ENCODE results near the gene UBAP2. TPM values are rescaled to one million over a fixed set of nuclear protein-coding genes. Genes with fewer than 3 reads are reported as not detected.
A peak's percentile ranks its signal among the peaks of the same experiment; 100 is the strongest.

The UBAP2 gene, protein sequence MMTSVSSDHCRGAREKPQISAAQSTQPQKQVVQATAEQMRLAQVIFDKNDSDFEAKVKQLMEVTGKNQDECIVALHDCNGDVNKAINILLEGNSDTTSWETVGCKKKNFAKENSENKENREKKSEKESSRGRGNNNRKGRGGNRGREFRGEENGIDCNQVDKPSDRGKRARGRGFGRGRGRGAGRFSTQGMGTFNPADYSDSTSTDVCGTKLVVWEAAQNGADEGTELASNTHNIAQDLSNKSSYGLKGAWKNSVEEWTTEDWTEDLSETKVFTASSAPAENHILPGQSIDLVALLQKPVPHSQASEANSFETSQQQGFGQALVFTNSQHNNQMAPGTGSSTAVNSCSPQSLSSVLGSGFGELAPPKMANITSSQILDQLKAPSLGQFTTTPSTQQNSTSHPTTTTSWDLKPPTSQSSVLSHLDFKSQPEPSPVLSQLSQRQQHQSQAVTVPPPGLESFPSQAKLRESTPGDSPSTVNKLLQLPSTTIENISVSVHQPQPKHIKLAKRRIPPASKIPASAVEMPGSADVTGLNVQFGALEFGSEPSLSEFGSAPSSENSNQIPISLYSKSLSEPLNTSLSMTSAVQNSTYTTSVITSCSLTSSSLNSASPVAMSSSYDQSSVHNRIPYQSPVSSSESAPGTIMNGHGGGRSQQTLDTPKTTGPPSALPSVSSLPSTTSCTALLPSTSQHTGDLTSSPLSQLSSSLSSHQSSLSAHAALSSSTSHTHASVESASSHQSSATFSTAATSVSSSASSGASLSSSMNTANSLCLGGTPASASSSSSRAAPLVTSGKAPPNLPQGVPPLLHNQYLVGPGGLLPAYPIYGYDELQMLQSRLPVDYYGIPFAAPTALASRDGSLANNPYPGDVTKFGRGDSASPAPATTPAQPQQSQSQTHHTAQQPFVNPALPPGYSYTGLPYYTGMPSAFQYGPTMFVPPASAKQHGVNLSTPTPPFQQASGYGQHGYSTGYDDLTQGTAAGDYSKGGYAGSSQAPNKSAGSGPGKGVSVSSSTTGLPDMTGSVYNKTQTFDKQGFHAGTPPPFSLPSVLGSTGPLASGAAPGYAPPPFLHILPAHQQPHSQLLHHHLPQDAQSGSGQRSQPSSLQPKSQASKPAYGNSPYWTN
- 92.0 TPM for polyA plus RNA-seq (ENCODE audit: insufficient read length)

DNA sequence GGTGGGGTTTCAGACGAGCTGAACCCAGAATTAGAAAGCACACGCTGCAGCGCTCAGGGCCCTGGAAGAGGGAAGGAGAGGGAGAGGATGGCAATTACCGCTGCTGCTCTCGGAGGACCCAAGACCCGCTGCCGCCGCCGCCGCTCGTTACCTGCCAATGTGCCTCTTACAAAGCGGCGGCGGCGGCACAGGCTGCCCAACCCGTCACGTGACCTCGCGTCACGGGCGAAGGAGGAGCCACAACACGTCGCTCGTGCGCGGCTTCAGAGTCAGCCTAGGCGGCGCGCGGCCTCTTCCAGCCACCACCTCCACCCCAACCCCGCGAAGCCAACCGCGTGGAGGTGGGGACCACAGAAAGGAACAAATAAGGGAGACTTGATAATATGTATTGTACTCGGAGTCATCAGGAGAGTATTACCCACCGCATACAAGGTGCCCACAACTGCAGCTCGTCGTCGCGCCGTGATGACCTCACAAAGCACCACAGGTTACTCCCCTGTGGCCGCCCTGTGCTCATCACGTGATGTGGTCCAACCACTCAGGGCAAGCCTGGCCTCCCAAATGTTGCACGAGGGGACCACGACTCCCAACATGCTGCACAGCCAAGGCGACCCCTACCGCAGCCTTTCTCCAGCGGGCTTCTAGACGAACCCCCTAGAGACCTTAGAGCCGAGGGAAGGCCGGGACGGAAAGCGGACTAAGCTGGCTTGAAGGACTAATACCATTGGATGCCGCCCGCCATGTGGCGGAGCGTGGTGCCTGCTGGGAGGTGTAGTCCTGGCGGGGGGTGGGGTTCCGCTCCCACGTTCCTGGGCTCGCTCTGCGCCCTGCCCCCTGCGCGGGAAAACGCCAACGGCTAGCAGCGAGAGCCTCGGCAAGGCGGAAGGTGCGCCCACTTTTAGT lies at the start of gene UBAP2:
Gene UBAP2, minus strand, starts transcription at position 161 of the 903 bp plus-strand sequence. CDS start 31,739 bp downstream, outside the sequence.
- peak; percentile 98 for DNase-seq

DNA sequence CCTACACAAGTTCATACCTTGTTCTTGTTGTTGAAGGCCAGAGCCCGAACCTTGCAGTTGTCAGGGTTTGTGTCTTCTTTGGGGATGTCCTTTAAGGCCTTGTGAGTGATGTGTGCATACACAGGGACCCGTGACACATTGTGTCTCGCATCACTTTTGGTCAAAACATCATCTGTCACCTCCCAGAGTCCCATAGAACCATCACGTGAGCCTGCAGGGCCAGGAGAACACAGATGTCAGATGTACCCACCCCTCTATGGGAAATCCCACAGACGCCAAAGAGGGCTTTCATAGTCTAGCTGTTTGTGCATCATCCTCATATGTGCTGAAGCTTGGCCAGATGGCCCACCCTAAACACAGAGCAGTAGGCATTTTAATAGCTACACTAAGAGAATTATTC lies 49.6 kb upstream of the UBAP2 start:
- no peak for DNase-seq

DNA sequence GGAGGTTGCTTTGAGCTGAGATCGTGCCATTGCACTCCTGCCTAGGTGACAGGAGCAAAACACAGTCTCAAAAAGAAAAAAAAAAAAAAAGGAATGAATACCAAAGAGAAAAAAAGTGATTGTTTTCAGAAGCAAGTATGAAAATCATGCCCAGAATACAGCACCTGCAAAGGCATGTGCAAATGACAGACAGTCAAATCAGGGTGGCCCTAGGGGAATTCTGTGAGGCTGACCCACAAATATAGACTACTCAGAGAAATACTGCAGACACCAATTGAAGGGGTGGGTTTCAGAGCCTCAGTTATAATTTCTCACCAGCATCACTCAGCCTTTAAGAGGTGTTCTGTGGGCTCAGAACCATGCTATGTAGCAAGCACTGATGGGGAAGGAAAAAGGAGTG lies 49.2 kb upstream of the UBAP2 start:
- DNase-seq: no peak

DNA sequence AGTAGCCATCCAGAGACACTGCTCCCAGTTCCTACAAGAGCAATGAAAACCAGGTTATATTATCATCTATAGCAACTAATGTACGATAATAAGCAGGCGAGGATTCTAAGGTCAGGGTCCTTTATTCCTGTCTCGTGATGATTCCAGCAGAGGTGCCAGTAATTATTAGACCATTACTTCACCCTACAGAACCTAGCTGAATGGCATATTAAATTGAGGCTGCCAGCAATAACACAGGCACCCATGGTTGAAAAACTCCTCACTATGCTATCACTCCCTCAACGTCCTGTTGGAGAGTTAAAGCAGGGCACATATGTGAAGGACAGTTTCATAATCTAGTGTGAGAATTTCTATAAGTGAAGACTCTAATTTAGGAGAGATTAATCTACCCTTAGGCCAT lies 48.1 kb upstream of the UBAP2 start:
- DNase-seq: no peak

DNA sequence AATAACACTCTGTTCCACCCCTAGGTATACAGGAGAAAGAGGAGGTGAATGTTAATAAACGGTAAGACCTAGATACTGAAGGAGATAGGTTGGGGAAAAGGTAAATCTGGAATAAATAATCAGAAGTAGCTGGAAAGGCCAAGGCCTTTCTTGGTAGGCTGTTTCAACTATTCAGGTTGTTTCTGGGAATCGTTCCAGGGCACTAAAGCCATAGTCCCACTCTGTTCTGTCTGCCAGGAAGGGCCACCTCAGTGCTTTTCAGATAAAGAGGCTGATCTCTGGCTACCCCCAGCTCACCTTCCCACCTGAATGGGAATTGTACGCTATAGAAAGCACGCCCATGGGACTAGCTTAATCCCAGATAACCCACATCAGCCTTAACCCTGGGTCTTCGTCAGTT lies 44.9 kb upstream of the UBAP2 start:
- no peak for DNase-seq

DNA sequence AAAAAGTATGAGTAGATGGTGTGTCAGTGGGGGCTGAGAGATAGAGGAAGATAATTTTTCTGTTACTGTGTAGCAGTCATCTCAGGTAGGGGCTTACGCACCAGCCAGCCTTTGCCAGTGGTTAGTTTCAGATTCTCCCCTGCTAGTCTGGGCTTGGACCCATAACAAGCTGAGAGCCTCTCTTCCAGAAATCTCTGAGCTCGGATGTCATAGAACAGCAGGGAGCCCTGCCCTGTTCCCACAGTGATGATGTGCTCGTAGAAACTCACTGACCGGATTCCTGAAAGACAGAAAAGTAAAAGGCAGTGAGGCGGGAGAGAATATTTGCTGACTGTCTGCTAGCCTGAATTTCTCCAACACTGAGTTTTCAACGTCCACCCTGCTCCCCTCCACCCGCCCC lies 40.6 kb upstream of the UBAP2 start:
- DNase-seq: no peak

DNA sequence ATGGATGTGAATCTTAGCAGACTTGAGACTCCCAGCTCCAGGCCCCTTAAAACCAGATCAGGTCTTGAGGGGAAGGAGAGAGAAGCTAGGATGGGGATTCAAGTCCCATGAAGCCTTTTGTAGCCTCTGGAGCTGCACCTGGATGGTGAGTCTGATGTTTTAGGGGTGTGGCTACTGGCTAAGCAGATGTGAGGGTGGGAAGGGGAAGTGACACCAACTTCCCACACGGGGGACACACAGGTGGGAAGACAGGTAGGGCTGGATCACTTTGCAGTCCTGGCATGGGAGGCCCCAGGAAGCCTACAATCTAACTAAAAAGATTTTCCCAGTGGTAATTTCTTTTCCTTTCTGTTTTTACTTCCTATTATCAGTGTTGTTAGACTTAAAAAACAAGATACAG lies 38.7 kb upstream of the UBAP2 start:
- no peak for DNase-seq

DNA sequence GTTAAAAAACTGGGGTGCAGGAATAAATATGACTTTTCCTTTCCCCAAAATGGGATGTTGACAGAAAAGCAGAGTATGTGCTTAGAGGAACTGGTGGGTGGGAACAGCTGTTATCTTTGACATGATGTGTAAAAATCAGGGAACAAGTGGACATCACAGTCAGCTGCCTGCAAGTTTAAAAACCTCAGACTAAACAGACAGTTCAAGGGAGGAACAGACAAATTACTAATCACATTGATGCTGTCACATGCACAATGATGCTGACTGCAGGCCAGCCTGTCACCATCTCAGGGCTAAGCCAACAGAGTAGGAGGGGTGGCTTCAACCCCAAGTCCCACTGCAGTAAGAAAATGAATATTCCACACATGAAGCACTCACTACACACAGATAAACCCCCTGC lies 38.2 kb upstream of the UBAP2 start:
- no peak for DNase-seq

DNA sequence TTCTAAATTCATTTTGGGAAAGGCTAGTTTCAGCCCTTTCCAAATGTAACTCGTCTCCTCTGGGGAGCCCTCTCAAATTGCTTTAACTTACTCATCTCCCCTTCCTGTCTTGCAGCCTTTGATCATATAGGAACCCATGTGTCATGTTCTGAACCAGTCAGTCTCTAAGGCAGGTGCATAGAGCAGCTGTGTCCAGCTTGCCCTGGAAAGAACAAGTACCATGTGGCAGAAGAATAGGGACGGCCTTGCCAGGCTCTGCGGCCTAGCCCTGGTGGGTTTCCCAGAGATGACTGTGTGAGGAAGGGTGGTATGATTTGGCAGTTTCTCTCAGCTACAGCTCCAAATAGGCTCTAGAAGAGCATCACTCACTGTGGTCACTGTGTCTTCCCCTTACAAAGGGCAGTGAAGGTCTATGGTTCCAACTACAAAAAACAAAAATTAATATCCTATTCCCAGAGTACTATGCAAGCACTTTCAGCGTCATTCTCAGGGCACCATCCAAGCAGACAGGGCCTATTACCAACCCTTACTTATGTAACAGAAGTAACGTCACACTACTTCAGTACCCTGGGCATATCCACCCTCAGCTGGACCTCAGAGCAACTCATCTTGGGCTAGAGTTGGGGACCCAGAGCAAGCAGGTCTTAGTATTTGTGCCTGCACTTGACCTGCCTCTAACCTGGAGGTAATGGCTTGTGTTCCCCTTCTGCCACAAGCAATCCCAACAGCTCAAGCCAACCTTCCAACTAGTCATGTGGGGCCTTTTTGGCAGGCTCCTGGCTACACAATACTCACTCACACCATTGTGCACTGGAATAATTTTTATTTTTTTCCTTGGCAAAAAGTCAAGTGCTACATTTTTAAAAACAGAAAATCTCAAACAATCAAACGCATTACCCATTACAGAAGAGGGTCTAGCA lies 37.2 kb upstream of the UBAP2 start:
- DNase-seq: no peak

DNA sequence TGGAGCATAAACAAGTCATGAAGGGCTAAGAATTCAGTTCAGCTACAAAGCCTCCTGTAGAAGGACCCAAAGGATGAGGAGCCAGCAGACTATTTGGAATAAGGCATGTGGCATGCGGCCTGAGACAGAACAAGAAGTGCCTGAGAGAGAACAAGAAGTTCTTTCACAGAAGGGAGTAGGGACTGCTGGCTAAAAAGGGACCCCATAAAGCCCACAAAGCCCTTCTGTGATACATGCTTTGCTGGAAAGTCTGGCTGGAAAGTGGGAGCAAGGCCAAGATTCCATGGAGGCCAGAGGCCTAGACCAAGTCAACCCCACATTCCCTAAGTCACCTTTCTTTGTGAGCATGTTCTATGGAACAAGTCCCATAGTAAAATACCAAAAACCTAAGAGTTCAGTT lies 35.9 kb upstream of the UBAP2 start:
- no peak for DNase-seq

DNA sequence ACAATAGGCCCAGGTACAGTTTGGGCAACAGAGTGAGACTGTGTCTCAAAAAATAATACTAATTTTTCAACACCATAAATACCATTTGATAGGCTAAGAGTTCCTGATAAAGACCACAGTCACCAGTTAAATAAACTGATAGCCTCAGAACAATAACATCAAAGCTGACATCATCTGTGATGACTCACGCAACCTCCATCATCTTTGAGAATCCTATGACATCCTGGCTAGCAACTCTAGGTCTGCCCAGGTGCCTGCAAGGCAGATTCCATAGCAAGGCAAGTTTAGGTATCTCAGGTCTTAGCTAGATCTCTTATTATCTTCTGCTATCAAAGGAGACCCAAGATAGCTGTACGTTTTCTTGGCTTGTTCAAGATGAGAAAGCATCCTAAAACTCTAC lies 30.5 kb upstream of the UBAP2 start:
- no peak for DNase-seq

DNA sequence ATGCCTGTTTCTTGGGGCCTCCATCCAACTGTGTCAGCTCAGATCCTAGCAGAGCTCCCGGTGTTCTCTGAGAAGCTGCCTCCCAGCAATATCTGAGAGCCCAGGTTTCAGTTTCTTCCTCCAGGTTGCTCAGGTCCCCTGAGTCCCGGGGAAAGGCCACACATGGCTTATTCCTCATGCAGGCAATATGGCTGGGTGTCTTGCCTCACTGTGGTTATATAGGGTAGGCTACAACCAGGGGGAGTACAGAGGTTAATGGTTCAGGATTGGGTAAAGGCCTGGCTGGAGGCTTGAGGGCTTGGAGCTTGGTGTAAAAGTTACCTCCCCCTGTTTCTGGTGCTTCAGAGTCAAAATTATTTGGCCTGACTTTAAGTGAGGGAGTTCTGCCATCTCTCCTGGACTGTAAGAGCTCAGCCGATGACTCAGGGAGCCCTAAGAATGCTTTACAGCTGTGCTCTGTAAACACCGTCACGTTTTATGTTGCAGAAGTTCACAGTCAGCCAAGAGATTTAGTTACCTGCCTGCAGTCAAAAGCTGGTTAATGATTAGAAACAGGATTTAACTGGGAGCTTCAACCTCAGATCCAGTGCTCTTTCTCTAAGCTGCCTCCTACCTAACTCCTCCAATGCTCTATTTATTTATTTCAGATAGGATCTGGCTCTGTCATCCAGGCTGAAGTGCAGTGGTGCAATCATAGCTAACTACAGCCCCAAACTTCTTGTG lies 24.3 kb upstream of the UBAP2 start:
- no peak for DNase-seq

DNA sequence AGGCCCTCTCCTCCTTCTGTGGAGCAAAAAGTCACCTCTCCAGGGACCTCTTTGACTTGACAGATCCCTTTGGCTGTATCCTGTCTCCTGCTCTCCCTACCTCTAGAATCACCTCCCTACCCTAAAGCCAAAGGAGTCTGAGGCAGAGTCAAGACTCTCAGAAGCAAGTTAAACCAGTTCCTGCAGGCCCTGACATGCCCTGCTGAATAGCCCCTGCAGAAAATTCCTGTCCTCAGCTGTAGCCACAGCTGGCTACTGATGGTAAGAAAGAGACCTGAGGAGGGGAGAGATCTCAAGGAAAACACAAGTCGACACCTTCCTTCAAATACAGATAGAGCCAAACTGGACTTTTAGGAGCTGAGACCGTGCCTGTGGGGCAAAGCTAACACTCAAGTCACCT lies 23.7 kb upstream of the UBAP2 start:
- DNase-seq: no peak

DNA sequence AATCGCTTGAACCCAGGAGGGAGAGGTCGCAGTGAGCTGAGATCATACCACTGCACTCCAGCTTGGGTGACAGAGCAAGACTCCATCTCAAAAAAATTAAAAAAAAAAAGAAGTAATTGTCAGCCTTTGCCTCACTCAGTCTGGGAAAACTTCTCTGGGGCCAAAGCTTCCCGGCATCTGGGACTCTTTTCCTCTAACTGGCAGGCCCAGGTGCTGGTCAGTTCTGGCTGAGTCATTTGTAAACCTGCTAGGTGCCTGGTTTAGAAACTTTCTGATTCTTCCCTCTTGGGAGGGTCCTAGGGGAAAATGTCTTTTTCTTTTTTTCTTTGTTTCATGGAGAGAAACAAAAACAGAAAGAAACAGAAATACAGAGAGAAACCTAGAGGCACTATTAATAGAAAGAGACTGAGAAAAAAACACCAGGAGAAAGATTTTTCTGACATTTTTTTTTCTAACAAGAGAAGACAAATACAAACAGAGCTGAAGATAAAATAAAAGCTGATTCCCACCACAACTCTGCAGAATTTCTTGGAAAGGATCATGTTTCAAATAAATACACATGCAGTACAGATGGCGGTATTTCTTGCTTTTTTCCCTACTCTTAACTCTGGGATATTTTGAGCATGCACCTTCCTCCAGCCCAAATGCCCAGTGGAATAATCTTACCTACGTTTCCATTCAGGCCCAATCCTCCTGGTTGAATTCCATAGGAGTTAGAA lies 22.1 kb upstream of the UBAP2 start:
- no peak for DNase-seq

DNA sequence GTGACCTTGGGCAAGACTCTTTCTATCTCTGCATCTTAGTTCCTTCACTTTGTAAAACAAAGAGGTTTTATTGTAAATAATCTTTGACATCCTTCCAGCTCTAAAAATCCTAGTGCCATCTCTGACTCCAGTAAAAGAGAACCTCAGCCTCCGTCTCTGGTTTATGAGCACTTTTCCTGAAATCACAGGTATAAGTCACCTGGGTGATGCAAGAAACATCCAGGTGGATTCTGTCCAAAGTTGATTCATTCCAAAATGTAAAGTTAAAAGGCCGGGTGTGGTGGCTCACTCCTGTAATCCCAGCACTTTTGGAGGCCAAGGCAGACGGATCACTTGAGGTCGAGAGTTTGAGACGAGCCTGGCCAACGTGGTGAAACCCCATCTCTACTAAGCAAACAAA lies 21.1 kb upstream of the UBAP2 start:
- DNase-seq: no peak

DNA sequence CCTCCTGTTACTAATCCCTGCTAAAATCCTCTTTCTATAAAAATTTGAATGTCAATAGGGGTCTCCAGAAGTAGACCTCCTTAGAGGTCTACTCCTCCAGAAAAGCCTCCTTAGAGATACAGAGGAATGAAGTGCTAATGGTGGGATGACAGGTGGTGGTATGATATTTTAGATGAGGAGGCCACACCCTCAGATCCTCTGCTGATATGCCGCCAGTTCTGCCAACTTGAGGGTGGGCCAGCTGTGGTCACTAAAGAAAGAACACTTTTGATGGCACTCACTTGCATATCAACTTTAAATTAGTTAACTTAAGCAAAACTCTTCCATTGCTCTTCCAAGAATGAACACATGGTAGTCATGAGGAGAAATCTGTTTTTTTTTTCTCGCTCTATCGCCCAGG lies 16.9 kb upstream of the UBAP2 start:
- no peak for DNase-seq

DNA sequence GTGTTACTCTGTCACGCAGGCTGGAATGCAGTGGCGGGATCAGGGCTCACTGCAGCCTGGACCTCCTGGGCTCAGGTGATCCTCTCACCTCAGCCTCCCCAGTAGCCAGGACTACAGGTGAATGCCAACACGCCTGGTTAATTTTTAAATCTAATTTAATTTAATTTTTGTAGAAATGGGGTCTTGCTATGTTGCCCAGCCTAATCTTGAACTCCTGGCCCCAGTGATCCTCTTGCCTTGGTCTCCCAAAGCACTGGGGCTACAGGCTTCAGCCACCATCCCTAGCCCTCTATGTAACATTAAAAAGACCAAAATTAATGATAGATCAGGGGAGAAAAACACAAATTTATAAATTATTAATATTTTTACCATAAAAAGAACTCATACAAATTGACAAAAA lies 11.3 kb upstream of the UBAP2 start:
- no peak for DNase-seq

DNA sequence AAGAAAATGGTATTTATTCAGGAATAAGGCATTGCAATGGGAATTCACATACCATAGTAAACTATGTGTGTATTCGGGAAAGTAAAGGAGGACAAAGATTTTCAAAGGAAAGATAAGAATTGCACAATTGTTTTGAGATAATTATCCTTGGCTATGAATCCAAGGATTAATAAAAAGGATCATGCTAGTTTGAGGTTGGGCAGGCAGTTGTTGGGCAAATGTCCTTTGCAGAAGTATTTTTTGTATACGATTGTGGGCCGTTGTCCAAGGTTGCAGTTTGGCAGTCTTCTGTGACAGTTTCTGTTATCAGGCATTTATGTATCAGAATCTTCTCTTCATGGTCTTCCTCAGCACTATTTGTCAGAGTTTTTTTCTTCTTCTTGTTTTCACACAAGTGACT lies 10.6 kb upstream of the UBAP2 start:
- no peak for DNase-seq

DNA sequence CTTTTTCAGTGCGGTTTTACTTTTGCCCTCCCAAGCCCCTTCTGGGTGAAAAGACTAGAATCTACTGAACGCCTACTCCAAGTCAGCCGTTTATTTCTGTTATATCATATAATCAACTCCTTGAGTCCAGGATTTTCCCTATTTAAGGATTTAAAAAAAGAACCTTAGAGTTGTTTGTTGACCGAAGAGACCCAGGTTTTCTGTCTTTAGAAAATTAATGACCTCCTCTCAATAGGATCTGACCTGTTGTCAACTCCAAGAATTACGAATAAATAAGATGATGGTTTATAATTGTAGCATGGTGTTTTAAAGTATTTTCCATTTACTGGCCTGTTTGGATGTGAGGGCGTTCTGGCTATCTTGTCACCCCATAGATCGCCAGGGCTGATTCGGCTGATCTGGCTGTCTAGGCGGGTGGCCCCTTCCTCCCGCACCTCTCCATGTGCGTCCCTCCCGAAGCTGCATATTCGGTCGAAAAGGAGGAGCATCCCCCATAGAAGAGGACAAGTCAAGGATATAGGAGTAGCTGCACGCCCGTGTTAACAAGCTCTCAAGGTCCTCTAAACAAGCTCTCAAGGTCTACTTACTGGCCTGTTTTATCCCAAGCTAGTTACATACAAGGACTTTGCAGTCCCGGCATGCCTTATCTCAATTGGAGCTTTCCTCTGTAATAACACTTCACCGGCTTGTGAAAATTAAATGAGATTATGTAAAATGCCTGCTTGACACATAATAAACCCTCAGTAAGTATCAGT lies 1.1 kb upstream of the UBAP2 start:
- DNase-seq: no peak
